Measurements from ENCODE around the gene OR2AK2.

DNA sequence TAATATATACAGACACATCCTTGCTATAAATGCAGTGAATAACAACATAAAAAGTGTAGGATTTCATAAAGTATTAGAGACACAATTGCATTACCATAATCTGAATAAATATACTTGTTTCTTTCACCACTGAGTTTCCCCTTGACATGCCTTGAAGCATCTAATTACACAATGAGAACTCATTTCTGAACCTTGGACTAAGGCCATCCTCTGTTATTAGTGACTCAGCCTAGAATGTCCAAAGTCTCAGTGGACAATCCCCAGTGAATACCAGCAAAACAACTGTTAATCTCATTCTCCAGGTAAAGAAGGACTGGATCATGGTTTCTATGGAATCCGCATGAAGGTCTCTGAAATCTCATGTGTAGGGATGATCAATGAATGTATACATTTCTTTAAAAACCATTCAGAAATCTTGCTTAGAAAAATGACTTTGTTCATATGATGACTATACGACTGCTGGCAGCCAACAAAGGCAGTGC, 48.2 kb downstream of the OR2AK2 start, which contains the start of gene OR2L5:
- TF ChIP-seq, protein P1, sequence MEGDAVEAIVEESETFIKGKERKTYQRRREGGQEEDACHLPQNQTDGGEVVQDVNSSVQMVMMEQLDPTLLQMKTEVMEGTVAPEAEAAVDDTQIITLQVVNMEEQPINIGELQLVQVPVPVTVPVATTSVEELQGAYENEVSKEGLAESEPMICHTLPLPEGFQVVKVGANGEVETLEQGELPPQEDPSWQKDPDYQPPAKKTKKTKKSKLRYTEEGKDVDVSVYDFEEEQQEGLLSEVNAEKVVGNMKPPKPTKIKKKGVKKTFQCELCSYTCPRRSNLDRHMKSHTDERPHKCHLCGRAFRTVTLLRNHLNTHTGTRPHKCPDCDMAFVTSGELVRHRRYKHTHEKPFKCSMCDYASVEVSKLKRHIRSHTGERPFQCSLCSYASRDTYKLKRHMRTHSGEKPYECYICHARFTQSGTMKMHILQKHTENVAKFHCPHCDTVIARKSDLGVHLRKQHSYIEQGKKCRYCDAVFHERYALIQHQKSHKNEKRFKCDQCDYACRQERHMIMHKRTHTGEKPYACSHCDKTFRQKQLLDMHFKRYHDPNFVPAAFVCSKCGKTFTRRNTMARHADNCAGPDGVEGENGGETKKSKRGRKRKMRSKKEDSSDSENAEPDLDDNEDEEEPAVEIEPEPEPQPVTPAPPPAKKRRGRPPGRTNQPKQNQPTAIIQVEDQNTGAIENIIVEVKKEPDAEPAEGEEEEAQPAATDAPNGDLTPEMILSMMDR (IDR thresholded peaks at IDR 0.05), result no peak
- no peak for TF ChIP-seq POLR2A (IDR thresholded peaks at IDR 0.05)
